Gastrocnemius medialis (tissue), 4 donors: ENCODE results near the gene CNPY2. TPM values are rescaled to one million over a fixed set of nuclear protein-coding genes. Genes with fewer than 3 reads are reported as not detected.

ENCODE experiments used
- ATAC-seq, 2 donors: fragments of 150-250 bp; one replicate each; pipeline ENCODE4 v1.9.1; 2016
- DNase-seq, 2 donors: peaks; one replicate each; pipeline ENCODE4 v3.0.0-alpha.2; 2019
- H3K27ac ChIP-seq, 4 donors: fragments of 200-600 bp; sonication (generic); 1 replicate in 1 of 4; 2 replicates in 3 of 4; pipeline ENCODE4 v1.5.1; 2016 to 2018; ENCODE audit warnings: mild to moderate bottlenecking in 2 of 4, moderate library complexity in 1 of 4
- H3K27me3 ChIP-seq, 3 donors: fragments of 200-600 bp; sonication (generic) in 2 of 3; 1 replicate in 1 of 3; 2 replicates in 2 of 3; pipeline versions ENCODE4 v1.5.1 to v1.6.0; 2016 to 2019; ENCODE audit warnings: mild to moderate bottlenecking in 1 of 3, moderate library complexity in 1 of 3
- H3K36me3 ChIP-seq, 2 donors: fragments of 200-600 bp; sonication (generic) in 1 of 2; one replicate each; pipeline ENCODE4 v1.5.1; 2017 to 2018
- H3K4me1 ChIP-seq, 2 donors: fragments of 200-600 bp; sonication (generic) in 1 of 2; one replicate each; pipeline ENCODE4 v1.5.1; 2016 to 2017; ENCODE audit warnings: mild to moderate bottlenecking in 2 of 2
- H3K4me3 ChIP-seq, 4 donors: fragments of 200-600 bp; sonication (generic) in 3 of 4; 1 replicate in 1 of 4; 2 replicates in 3 of 4; pipeline ENCODE4 v1.5.1; 2016 to 2019; ENCODE audit warnings: mild to moderate bottlenecking in 2 of 4
- H3K9me3 ChIP-seq, 3 donors: fragments of 200-600 bp; sonication (generic) in 2 of 3; 1 replicate in 1 of 3; 2 replicates in 2 of 3; pipeline ENCODE4 v1.5.1; 2016 to 2019
- POLR2A ChIP-seq, 2 donors: fragments of 450-650 bp; IDR thresholded peaks; one replicate each; pipeline ENCODE4 v1.6.1; 2017; ENCODE audit warnings: antibody characterized with exemption in 2 of 2, mild to moderate bottlenecking in 2 of 2, moderate library complexity in 2 of 2
- in situ Hi-C, 4 donors: fragments of 200-750 bp; cut with MboI; loops; one replicate each; pipeline versions ENCODE4 v1.15.0 to v1.8.0; 2017; ENCODE audit warnings: low sequenced_read_pairs in 4 of 4
- intact Hi-C: fragments of 100-400 bp; cut with DNase I; formaldehyde crosslinking; loops from one replicate; pipeline ENCODE4 v1.15.1; 2023; ENCODE audit warnings: low total_unique reads
- total RNA-seq, 4 donors: library from RNA; depleted of rRNA; stranded (reverse); fragments of >200 nt; gene quantifications; one replicate each; pipeline versions ENCODE4 v1.1.0 to v1.2.3, GENCODE V29; 2016
- TF ChIP-seq, protein P1 (sequence below), 5 experiments: fragments of 450-650 bp in 3 of 5; fragments of 200-600 bp in 2 of 5; sonication (generic) in 2 of 5; IDR thresholded peaks in 4 of 5; conservative IDR thresholded peaks in 1 of 5; 1 replicate in 4 of 5; 2 replicates in 1 of 5; pipeline ENCODE4 v1.5.1; 2016 to 2019; ENCODE audit warnings: antibody characterized with exemption in 5 of 5, mild to moderate bottlenecking in 3 of 5, moderate library complexity in 3 of 5

Gene CNPY2
- total RNA-seq, 4 donors from 2014 or later, result 21.7 to 59.1 (median 28.4) TPM

DNA sequence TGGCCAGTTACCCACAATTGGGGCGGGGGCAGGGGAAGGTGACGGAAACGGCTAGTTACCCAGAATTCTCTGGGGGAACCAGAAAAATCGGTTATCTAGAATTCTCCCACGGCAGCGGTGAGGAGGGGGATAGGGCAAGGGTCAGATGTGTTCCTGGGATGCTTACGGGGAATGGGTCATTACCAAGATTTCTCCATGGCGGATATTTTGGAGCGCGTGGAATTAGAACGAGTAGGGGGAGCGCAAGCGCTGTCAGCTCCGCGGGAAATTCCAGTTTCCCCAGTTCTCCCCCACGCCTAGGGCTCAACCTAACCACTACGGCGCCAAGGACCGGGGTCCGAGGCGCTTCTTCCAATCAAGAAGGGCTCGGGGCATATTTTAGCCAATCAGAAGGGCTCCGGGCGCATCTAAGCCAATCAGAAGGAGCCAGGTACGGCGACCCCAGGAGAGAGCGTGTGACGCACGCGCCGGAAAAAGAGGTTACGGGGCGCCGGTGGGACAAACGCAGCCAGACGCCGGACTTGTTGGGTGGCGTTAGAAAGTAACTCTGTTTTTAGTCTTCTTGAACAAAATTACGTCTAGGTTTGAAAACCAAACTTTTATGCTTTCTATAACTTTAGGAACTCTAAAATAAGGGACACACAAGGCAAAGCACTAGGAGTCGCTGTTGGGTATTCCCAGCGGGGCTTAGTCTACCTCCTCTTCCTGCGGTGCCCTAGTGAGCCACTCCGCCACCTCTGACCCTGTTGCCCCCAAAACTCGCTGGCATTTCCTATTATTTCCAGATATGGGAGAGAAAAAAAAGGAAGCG is 18.1 kb upstream of the CNPY2 start, which contains the start of gene PAN2:
Gene PAN2, minus strand, starts transcription at position 322 of the 811 bp plus-strand sequence. CDS start 906 bp downstream, outside the sequence.
- Histone ChIP-seq H3K36me3 (no peaks in the 10 kb centered on the region), H3K27me3 (no peaks in the 10 kb centered on the region), H3K27ac (peak within 1 kb of the TSS; percentile 76 to 95 (median 92)), H3K4me3 (peak within 1 kb of the TSS; percentile 53 to 81 (median 78)), H3K4me1 (peaks cover 9 to 14% of the 10 kb centered on the region in 2 donors), H3K9me3 (no peaks in the 10 kb centered on the region)
- TF ChIP-seq, protein P1, sequence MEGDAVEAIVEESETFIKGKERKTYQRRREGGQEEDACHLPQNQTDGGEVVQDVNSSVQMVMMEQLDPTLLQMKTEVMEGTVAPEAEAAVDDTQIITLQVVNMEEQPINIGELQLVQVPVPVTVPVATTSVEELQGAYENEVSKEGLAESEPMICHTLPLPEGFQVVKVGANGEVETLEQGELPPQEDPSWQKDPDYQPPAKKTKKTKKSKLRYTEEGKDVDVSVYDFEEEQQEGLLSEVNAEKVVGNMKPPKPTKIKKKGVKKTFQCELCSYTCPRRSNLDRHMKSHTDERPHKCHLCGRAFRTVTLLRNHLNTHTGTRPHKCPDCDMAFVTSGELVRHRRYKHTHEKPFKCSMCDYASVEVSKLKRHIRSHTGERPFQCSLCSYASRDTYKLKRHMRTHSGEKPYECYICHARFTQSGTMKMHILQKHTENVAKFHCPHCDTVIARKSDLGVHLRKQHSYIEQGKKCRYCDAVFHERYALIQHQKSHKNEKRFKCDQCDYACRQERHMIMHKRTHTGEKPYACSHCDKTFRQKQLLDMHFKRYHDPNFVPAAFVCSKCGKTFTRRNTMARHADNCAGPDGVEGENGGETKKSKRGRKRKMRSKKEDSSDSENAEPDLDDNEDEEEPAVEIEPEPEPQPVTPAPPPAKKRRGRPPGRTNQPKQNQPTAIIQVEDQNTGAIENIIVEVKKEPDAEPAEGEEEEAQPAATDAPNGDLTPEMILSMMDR (IDR thresholded peaks at IDR 0.05 in 4 of 5, conservative IDR thresholded peaks at IDR 0.05 in 1 of 5), result peak; percentile 30 to 46 (median 43)
- peak; percentile 88 to 89 for TF ChIP-seq POLR2A (IDR thresholded peaks at IDR 0.05)
- peak; percentile 98 to 99 for ATAC-seq
- peak; percentile 95 to 97 for DNase-seq
- in situ Hi-C loops, result no loop called here
- intact Hi-C loops, result loop anchor here (1.0 to 5.0 kb wide), 3 partner anchors 18 to 133 kb away; partner anchors contain the start of genes SPRYD4 and STAT2

DNA sequence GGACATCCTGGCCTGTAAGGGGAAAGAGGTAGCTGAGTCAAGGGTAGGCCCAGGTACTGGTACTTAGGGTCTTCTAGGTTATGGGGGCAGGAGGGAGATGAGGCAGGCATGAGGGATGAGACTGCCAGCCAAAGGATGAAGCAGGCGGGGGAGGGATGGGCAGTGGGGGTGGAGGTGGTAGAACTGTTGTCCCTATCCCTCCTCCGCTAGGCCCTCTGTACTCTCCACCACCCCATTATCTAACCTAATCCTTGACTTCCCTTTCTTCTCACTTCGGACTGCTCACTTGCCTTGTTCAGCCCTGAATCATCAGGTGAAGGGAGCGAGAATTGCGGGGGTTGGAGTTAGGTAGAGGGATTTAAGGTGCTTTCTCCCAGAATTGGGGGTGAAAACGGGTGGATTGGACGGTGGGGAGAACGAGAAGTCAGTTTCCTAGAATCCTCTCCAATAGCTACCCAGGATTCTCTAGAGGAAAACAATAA is 17.4 kb upstream of the CNPY2 start:
- H3K4me3 ChIP-seq, result peak overlapping the region; percentile 53 to 81 (median 78)
- TF ChIP-seq POLR2A (IDR thresholded peaks at IDR 0.05), result no peak
- TF ChIP-seq, protein P1 (IDR thresholded peaks at IDR 0.05 in 4 of 5, conservative IDR thresholded peaks at IDR 0.05 in 1 of 5), result no peak
- no peaks in the 10 kb centered on the region for H3K9me3 ChIP-seq
- peak overlapping the region; percentile 76 to 95 (median 92) for H3K27ac ChIP-seq
- peaks cover 9 to 14% of the 10 kb centered on the region in 2 donors for H3K4me1 ChIP-seq
- ATAC-seq, result peak in 1 of 2 donors; percentile 13
- in situ Hi-C loops (no loop called here), intact Hi-C loops (loop anchor here (5.0 kb wide), 1 partner anchor 134 kb away; the partner anchor contains the start of gene SPRYD4)
- H3K36me3 ChIP-seq, result peaks cover 0 to 3% of the 10 kb centered on the region in 2 donors
- no peak for DNase-seq
- H3K27me3 ChIP-seq, result no peaks in the 10 kb centered on the region

DNA sequence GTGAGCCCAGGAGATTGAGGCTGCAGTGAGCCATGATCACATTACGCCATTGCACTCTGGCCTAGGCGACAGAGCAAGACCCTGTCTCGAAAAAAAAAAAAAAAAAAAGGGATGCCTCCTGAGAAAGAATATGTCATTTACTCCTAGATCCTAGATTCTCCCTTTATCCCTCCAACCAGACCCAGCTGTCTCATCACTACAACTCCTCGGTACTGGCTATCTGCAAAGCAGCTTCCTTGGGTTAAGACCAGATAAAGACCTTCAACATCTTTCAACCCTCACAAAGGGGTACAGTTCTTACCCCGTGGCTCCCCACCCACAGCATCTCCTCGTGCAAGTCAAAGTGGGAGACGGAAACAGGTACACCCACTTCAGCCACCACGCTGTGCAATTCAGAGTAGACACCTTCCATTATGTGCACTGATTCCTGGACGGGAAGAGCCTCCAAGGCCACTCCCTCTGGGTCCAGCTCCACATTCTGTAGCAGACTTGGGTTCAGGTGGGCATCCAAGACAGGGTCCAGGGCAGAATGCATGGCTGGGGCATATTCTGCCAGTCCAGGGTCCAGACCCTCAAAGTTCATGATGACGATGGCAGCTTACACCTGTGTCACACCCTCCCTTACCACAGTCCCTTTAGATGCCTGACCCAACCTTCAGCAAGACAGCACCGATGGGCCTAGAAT is 16.9 kb upstream of the CNPY2 start:
- no peak for TF ChIP-seq POLR2A (IDR thresholded peaks at IDR 0.05)
- TF ChIP-seq, protein P1 (IDR thresholded peaks at IDR 0.05 in 4 of 5, conservative IDR thresholded peaks at IDR 0.05 in 1 of 5), result no peak
- in situ Hi-C loops, result no loop called here
- no peaks in the 10 kb centered on the region for H3K27me3 ChIP-seq
- H3K27ac ChIP-seq, result peak overlapping the region; percentile 76 to 95 (median 92)
- intact Hi-C loops, result loop anchor here (5.0 kb wide), 1 partner anchor 135 kb away; the partner anchor contains the start of gene SPRYD4
- DNase-seq (no peak), ATAC-seq (no peak)
- H3K4me1 ChIP-seq, result peaks cover 9 to 14% of the 10 kb centered on the region in 2 donors
- peaks cover 0 to 9% of the 10 kb centered on the region in 2 donors for H3K36me3 ChIP-seq
- H3K9me3 ChIP-seq, result no peaks in the 10 kb centered on the region
- H3K4me3 ChIP-seq, result peak overlapping the region; percentile 53 to 81 (median 78)

DNA sequence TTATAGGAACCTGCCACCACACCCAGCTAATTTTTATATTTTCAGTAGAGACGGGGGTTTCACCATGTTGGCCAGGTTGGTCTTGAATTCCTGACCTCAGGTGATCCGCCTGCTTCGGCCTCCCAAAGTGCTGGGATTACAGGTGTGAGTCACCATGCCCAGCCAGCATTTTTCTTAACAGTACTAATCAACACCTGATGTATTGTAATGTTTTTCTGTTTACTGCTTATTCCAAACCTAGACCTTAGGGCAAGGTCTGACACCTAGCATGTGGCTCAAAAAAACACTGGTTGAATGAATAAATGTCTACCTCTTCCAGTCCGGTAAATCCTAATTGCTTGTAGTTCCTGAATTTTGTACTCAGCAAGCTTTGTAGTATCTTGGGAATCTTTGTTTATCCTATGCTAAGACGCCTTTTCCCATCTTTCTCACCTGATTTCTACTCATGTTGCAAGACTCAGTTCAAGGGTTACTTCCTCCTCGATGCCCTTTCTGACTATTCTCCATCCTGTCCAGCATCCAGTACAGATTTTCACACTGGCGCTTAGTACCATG is 15.2 kb upstream of the CNPY2 start:
- Histone ChIP-seq H3K27me3 (no peaks in the 10 kb centered on the region), H3K9me3 (no peaks in the 10 kb centered on the region), H3K27ac (no peak overlapping the region), H3K36me3 (peaks cover 0 to 24% of the 10 kb centered on the region in 2 donors), H3K4me1 (peaks cover 9 to 14% of the 10 kb centered on the region in 2 donors), H3K4me3 (no peak overlapping the region)
- no peak for ATAC-seq
- in situ Hi-C loops (no loop called here), intact Hi-C loops (loop anchor here (5.0 kb wide), 1 partner anchor 136 kb away; the partner anchor contains the start of gene SPRYD4)
- no peak for DNase-seq
- TF ChIP-seq, protein P1 (IDR thresholded peaks at IDR 0.05 in 4 of 5, conservative IDR thresholded peaks at IDR 0.05 in 1 of 5), result no peak
- TF ChIP-seq POLR2A (IDR thresholded peaks at IDR 0.05), result no peak
